ENCODE results near the gene AHDC1.

The AHDC1 gene

GRCh38 chr1:27612718-27613117, 8.8 kb upstream of the AHDC1 start:
- no peak for DNase-seq (ENCODE audit: low read depth)

- DNase-seq (ENCODE audit: low read depth), result no peak
These were observed 7.5 kb upstream of the AHDC1 start for GRCh38 chr1:27611450-27611849.

- DNase-seq (ENCODE audit: low read depth), result no peak
These were observed 5.8 kb upstream of the AHDC1 start for GRCh38 chr1:27609618-27610240.

GRCh38 chr1:27609210-27609555, 5.2 kb upstream of the AHDC1 start:
- DNase-seq (ENCODE audit: low read depth), result no peak

GRCh38 chr1:27607239-27607804, 3.4 kb upstream of the AHDC1 start:
- DNase-seq (ENCODE audit: low read depth), result no peak

- DNase-seq (ENCODE audit: low read depth), result no peak
These were observed 2.8 kb upstream of the AHDC1 start for GRCh38 chr1:27606708-27607238.

- no peak for DNase-seq (ENCODE audit: low read depth)
These were observed 2.1 kb upstream of the AHDC1 start for GRCh38 chr1:27605796-27606707.

GRCh38 chr1:27605300-27605766, 1.4 kb upstream of the AHDC1 start:
- DNase-seq (ENCODE audit: low read depth), result no peak

GRCh38 chr1:27604579-27605299, 795 bp upstream of the AHDC1 start:
- no peak for DNase-seq (ENCODE audit: low read depth)

- no peak for DNase-seq (ENCODE audit: low read depth)
These were observed 649 bp downstream of the AHDC1 start for GRCh38 chr1:27603309-27603680.

- DNase-seq (ENCODE audit: low read depth), result no peak
These were observed 1.3 kb downstream of the AHDC1 start for GRCh38 chr1:27602462-27603308.

GRCh38 chr1:27601771-27602461, 2.0 kb downstream of the AHDC1 start:
- DNase-seq (ENCODE audit: low read depth), result no peak

- no peak for DNase-seq (ENCODE audit: low read depth)
These were observed 2.6 kb downstream of the AHDC1 start for GRCh38 chr1:27601321-27601770.

GRCh38 chr1:27600498-27601175, 3.3 kb downstream of the AHDC1 start:
- DNase-seq (ENCODE audit: low read depth), result no peak

- no peak for DNase-seq (ENCODE audit: low read depth)
These were observed 4.1 kb downstream of the AHDC1 start for GRCh38 chr1:27599605-27600497.

- no peak for DNase-seq (ENCODE audit: low read depth)
These were observed 4.9 kb downstream of the AHDC1 start for GRCh38 chr1:27598902-27599528.

GRCh38 chr1:27598295-27598687, 5.7 kb downstream of the AHDC1 start:
- no peak for DNase-seq (ENCODE audit: low read depth)

- DNase-seq (ENCODE audit: low read depth), result no peak
These were observed 6.2 kb downstream of the AHDC1 start for GRCh38 chr1:27597516-27598294.

Measured in HS-27A (cell line).